HepG2 (cell line): ENCODE data around the gene CALD1. TPM values are rescaled to one million over a fixed set of nuclear protein-coding genes. Genes with fewer than 3 reads are reported as not detected.

Source experiments
- CENPT ChIP-seq: sonication (generic); formaldehyde crosslinking; IDR thresholded peaks from 2 replicates; pipeline ENCODE4 v1.8.0; 2022; ENCODE audit warnings: low read depth, mild to moderate bottlenecking, moderate library complexity, missing genetic modification reagents
- MZF1 ChIP-seq: sonication (generic); formaldehyde crosslinking; IDR thresholded peaks from 2 replicates; pipeline ENCODE4 v1.8.1; 2023; ENCODE audit warnings: mild to moderate bottlenecking, missing genetic modification reagents, borderline replicate concordance
- NR2F6 ChIP-seq, 2 experiments: IDR thresholded peaks; 2 replicates each; pipeline ENCODE4 v1.6.1; 2016; ENCODE audit warnings: antibody characterized with exemption in 1 of 2, mild to moderate bottlenecking in 1 of 2
- ZBTB21 ChIP-seq: sonication (generic); formaldehyde crosslinking; IDR thresholded peaks from 2 replicates; pipeline ENCODE4 v1.4.0; 2020; ENCODE audit warnings: missing genetic modification reagents
- ZSCAN29 ChIP-seq: sonication (generic); formaldehyde crosslinking; conservative IDR thresholded peaks from 2 replicates; pipeline ENCODE4 v1.4.0; 2020; ENCODE audit warnings: mild to moderate bottlenecking, missing genetic modification reagents
- polyA plus RNA-seq, 8 experiments: library from polyadenylated mRNA; depleted of rRNA in 3 of 8; stranded (reverse) in 7 of 8; unstranded in 1 of 8; fragments of >200 nt; fragmentation: Illumina TruSeq in 4 of 8; extraction: Trizol in 4 of 8; gene quantifications; 2 replicates each; pipeline versions ENCODE4 v1.2.1 to v1.2.3, GENCODE V29; 2011 to 2016; ENCODE audit warnings: low read depth in 4 of 8, missing spikeins in 1 of 8, mixed read lengths in 1 of 8; ENCODE audit not compliant: insufficient read depth in 1 of 8
- total RNA-seq, 5 experiments: library from RNA; depleted of rRNA; stranded (reverse); fragments of >200 nt; fragmentation: Illumina TruSeq; extraction: Trizol; gene quantifications; 2 replicates each; pipeline ENCODE4 v1.2.3, GENCODE V29; 2016; ENCODE audit warnings: low read depth in 1 of 5
- TF ChIP-seq, protein P1 (sequence below), 2 experiments: fragments of 450-650 bp in 1 of 2; sonication (generic) in 1 of 2; formaldehyde crosslinking in 1 of 2; IDR thresholded peaks; 2 replicates each; pipeline versions ENCODE4 v1.6.1 to v1.8.0; 2016 to 2022; ENCODE audit warnings: antibody characterized with exemption in 1 of 2, mild to moderate bottlenecking in 1 of 2, missing genetic modification reagents in 1 of 2
- TF ChIP-seq, protein P2 (sequence below): IDR thresholded peaks from 2 replicates; pipeline ENCODE4 v1.6.1; 2016; ENCODE audit warnings: low read depth, control low read depth
- TF ChIP-seq, protein P3 (sequence below): sonication (generic); formaldehyde crosslinking; IDR thresholded peaks from 2 replicates; pipeline ENCODE4 v1.5.1; 2020; ENCODE audit warnings: mild to moderate bottlenecking, missing genetic modification reagents, moderate library complexity
- TF ChIP-seq, protein P4 (sequence below): sonication (generic); formaldehyde crosslinking; IDR thresholded peaks from 2 replicates; pipeline ENCODE4 v1.5.0; 2020; ENCODE audit warnings: missing genetic modification reagents
- TF ChIP-seq, protein P5 (sequence below): sonication (generic); formaldehyde crosslinking; IDR thresholded peaks from 2 replicates; pipeline ENCODE4 v1.4.0; 2020; ENCODE audit warnings: low read depth, mild to moderate bottlenecking, missing genetic modification reagents
- TF ChIP-seq, protein P6 (sequence below): sonication (generic); formaldehyde crosslinking; IDR thresholded peaks from 2 replicates; pipeline ENCODE4 v1.4.0; 2020; ENCODE audit warnings: missing genetic modification reagents; ENCODE audit errors: not compliant biosample characterization

The CALD1 gene
- total and polyA plus RNA-seq, 2 of the 13 experiments (the other 11 are each of a cell fraction or from before 2014, with no cell fraction given) = 53.0 to 112 TPM

DNA sequence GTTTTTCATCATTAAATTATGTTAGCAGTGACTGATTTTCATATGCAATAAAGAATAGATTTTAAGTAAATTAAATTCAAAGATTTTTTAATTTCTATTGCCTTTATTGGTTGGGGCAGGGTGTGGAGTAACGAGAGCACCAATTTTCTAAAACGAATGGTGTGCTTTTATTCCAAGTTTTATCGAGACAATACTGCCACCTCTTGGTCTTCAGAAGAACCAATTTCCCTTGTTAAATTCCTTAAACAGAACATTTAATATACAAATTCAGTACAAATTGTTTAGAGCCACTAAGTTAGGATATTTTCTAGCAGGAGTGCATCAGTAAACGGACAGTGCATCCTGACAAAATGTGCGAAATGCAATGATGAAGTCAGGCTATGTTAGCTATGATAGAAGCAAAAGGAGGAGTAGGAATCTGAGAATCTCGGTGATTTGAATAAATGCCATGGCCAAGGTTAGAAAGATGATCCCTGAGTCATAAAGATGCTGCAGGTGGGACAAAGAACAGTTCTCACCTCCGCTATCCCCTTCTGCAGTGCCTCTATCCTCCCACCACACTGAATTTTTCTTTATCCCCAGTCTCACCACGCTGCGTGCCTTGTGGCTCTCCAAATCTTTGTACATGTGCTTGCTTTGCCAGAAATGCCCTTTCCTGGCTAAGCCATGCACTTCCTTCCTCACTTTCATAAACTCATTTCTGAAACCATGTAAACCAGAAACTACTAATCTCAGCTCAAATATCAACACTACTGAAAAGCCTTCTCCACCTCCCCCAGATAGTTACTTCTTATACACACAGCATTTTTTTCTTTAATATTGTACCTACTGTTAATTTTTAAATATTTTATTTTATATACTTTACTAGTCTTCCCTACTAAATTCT is 175.0 kb downstream of the CALD1 start (continued):
- TF ChIP-seq, protein P1, sequence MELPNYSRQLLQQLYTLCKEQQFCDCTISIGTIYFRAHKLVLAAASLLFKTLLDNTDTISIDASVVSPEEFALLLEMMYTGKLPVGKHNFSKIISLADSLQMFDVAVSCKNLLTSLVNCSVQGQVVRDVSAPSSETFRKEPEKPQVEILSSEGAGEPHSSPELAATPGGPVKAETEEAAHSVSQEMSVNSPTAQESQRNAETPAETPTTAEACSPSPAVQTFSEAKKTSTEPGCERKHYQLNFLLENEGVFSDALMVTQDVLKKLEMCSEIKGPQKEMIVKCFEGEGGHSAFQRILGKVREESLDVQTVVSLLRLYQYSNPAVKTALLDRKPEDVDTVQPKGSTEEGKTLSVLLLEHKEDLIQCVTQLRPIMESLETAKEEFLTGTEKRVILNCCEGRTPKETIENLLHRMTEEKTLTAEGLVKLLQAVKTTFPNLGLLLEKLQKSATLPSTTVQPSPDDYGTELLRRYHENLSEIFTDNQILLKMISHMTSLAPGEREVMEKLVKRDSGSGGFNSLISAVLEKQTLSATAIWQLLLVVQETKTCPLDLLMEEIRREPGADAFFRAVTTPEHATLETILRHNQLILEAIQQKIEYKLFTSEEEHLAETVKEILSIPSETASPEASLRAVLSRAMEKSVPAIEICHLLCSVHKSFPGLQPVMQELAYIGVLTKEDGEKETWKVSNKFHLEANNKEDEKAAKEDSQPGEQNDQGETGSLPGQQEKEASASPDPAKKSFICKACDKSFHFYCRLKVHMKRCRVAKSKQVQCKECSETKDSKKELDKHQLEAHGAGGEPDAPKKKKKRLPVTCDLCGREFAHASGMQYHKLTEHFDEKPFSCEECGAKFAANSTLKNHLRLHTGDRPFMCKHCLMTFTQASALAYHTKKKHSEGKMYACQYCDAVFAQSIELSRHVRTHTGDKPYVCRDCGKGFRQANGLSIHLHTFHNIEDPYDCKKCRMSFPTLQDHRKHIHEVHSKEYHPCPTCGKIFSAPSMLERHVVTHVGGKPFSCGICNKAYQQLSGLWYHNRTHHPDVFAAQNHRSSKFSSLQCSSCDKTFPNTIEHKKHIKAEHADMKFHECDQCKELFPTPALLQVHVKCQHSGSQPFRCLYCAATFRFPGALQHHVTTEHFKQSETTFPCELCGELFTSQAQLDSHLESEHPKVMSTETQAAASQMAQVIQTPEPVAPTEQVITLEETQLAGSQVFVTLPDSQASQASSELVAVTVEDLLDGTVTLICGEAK (IDR thresholded peaks at IDR 0.05) = no peak
- TF ChIP-seq, protein P1 (CRISPR knock-in tag; IDR thresholded peaks at IDR 0.05) = no peak
- no peak for TF ChIP-seq ZBTB21 (CRISPR knock-in tag)
- TF ChIP-seq, protein P2, sequence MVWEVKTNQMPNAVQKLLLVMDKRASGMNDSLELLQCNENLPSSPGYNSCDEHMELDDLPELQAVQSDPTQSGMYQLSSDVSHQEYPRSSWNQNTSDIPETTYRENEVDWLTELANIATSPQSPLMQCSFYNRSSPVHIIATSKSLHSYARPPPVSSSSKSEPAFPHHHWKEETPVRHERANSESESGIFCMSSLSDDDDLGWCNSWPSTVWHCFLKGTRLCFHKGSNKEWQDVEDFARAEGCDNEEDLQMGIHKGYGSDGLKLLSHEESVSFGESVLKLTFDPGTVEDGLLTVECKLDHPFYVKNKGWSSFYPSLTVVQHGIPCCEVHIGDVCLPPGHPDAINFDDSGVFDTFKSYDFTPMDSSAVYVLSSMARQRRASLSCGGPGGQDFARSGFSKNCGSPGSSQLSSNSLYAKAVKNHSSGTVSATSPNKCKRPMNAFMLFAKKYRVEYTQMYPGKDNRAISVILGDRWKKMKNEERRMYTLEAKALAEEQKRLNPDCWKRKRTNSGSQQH (CRISPR knock-in tag) = no peak
- TF ChIP-seq ZSCAN29 (CRISPR knock-in tag) = no peak
- TF ChIP-seq, protein P3, sequence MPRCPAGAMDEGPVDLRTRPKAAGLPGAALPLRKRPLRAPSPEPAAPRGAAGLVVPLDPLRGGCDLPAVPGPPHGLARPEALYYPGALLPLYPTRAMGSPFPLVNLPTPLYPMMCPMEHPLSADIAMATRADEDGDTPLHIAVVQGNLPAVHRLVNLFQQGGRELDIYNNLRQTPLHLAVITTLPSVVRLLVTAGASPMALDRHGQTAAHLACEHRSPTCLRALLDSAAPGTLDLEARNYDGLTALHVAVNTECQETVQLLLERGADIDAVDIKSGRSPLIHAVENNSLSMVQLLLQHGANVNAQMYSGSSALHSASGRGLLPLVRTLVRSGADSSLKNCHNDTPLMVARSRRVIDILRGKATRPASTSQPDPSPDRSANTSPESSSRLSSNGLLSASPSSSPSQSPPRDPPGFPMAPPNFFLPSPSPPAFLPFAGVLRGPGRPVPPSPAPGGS (CRISPR knock-in tag) = no peak
- no peak for TF ChIP-seq MZF1 (CRISPR knock-in tag)
- TF ChIP-seq, protein P4, sequence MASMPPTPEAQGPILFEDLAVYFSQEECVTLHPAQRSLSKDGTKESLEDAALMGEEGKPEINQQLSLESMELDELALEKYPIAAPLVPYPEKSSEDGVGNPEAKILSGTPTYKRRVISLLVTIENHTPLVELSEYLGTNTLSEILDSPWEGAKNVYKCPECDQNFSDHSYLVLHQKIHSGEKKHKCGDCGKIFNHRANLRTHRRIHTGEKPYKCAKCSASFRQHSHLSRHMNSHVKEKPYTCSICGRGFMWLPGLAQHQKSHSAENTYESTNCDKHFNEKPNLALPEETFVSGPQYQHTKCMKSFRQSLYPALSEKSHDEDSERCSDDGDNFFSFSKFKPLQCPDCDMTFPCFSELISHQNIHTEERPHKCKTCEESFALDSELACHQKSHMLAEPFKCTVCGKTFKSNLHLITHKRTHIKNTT (CRISPR knock-in tag) = no peak
- TF ChIP-seq NR2F6 (IDR thresholded peaks at IDR 0.05) = no peak
- no peak for TF ChIP-seq NR2F6 (CRISPR knock-in tag; IDR thresholded peaks at IDR 0.05)
- TF ChIP-seq, protein P5, sequence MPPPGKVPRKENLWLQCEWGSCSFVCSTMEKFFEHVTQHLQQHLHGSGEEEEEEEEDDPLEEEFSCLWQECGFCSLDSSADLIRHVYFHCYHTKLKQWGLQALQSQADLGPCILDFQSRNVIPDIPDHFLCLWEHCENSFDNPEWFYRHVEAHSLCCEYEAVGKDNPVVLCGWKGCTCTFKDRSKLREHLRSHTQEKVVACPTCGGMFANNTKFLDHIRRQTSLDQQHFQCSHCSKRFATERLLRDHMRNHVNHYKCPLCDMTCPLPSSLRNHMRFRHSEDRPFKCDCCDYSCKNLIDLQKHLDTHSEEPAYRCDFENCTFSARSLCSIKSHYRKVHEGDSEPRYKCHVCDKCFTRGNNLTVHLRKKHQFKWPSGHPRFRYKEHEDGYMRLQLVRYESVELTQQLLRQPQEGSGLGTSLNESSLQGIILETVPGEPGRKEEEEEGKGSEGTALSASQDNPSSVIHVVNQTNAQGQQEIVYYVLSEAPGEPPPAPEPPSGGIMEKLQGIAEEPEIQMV (CRISPR knock-in tag) = no peak
- TF ChIP-seq, protein P6, sequence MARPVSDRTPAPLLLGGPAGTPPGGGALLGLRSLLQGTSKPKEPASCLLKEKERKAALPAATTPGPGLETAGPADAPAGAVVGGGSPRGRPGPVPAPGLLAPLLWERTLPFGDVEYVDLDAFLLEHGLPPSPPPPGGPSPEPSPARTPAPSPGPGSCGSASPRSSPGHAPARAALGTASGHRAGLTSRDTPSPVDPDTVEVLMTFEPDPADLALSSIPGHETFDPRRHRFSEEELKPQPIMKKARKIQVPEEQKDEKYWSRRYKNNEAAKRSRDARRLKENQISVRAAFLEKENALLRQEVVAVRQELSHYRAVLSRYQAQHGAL = no peak
- TF ChIP-seq CENPT = no peak
